Lung (tissue), 12 donors: ENCODE data around the gene IL22RA1. TPM values are rescaled to one million over a fixed set of nuclear protein-coding genes. Genes with fewer than 3 reads are reported as not detected.

Source experiments
- ATAC-seq: fragments of 200-7000 bp; cut with Tn5 transposase; one replicate; pipeline ENCODE4 v1.9.1; 2020; ENCODE audit warnings: moderate number of reproducible peaks; ENCODE audit not compliant: insufficient read depth, low FRiP score
- DNase-seq, 3 donors: peaks; one replicate each; pipeline ENCODE4 v3.0.0-alpha.2; 2013 to 2017
- H3K27ac ChIP-seq, 2 donors: one replicate each; pipeline ENCODE4 v1.5.1; 2013; ENCODE audit warnings: mild to moderate bottlenecking in 2 of 2, moderate library complexity in 2 of 2, control low read depth in 1 of 2, inconsistent platforms in 1 of 2, low read depth in 1 of 2, low read length in 1 of 2
- H3K27me3 ChIP-seq, 3 donors: one replicate each; pipeline ENCODE4 v1.5.1; 2013; ENCODE audit warnings: low read length in 2 of 3; ENCODE audit not compliant: control insufficient read depth in 3 of 3, insufficient read depth in 3 of 3
- H3K36me3 ChIP-seq, 4 donors: one replicate each; pipeline ENCODE4 v1.5.1; 2013; ENCODE audit warnings: low read length in 4 of 4, mild to moderate bottlenecking in 1 of 4, moderate library complexity in 1 of 4; ENCODE audit not compliant: control insufficient read depth in 4 of 4, insufficient read depth in 4 of 4
- H3K4me1 ChIP-seq, 5 donors: one replicate each; pipeline ENCODE4 v1.5.1; 2013; ENCODE audit warnings: low read length in 5 of 5, mild to moderate bottlenecking in 2 of 5, moderate library complexity in 1 of 5; ENCODE audit not compliant: control insufficient read depth in 5 of 5, insufficient read depth in 5 of 5
- H3K4me3 ChIP-seq: one replicate; pipeline ENCODE4 v1.5.1; 2013; ENCODE audit warnings: mild to moderate bottlenecking, control low read depth, moderate library complexity
- H3K9ac ChIP-seq, 2 donors: one replicate each; pipeline ENCODE4 v1.5.1; 2013; ENCODE audit warnings: low read length in 2 of 2, control low read depth in 1 of 2; ENCODE audit not compliant: insufficient read depth in 1 of 2
- H3K9me3 ChIP-seq, 4 donors: one replicate each; pipeline ENCODE4 v1.5.1; 2013; ENCODE audit warnings: low read length in 3 of 4, mild to moderate bottlenecking in 1 of 4, moderate library complexity in 1 of 4; ENCODE audit not compliant: control insufficient read depth in 4 of 4, insufficient read depth in 3 of 4
- CTCF ChIP-seq: IDR thresholded peaks from 2 replicates; pipeline ENCODE4 v1.5.1; 2012; ENCODE audit warnings: mild to moderate bottlenecking; ENCODE audit errors: control extremely low read depth, extremely low read depth
- WGBS, 2 donors: extraction: QIAGEN DNeasy Blood & Tissue Kit; methylation state at CpG; one replicate each; pipeline ENCODE4 v1.1.7; 2013; 5-methylcytosine and 5-hydroxymethylcytosine counted together
- polyA plus RNA-seq, 2 donors: library from polyadenylated mRNA; stranded (reverse); fragments of 200-250 nt; gene quantifications; one replicate each; pipeline ENCODE4 v1.2.1, GENCODE V29; 2013
- total RNA-seq, 2 donors: library from RNA; depleted of rRNA in 1 of 2; stranded (reverse); fragments of >200 nt in 1 of 2; gene quantifications; one replicate each; pipeline ENCODE4 v1.2.1, GENCODE V29; 2014 to 2021
- donor health status: control.
- donor health status: control.
- donor health status: Bipolar disorder and iron deficiency.
- donor health status: healthy.
- donor health status: DM: yes; HTN: yes; CAD: no.

Gene IL22RA1
- total and polyA plus RNA-seq, 4 donors = 0.09 to 1.0 (median 0.23) TPM

GRCh38 chr1:24111996-24112779, 30.8 kb downstream of the IL22RA1 start, which contains the start of gene MYOM3:
MYOM3 (minus strand) TSS chr1:24112135; CDS start chr1:24108636, 3,499 bp downstream.
- peak; percentile 75 for ATAC-seq
- peak within 1 kb of the TSS in 1 of 2 donors; percentile 90 for H3K27ac ChIP-seq
- H3K9me3 ChIP-seq = no peaks in the 10 kb centered on the region
- peaks cover 0 to 7% (median 0%) of the 10 kb centered on the region in 5 donors for H3K4me1 ChIP-seq
- no peak within 1 kb of the TSS for H3K9ac ChIP-seq
- no peak within 1 kb of the TSS for H3K4me3 ChIP-seq
- 24 to 31% methylated on average over 27 of the region's 27 CpGs for WGBS, 2 donors
- TF ChIP-seq CTCF = no peak
- DNase-seq = peak; percentile 50 to 59 (median 58)
- H3K27me3 ChIP-seq = peaks cover 0 to 4% (median 0%) of the 10 kb centered on the region in 3 donors
- H3K36me3 ChIP-seq = no peaks in the 10 kb centered on the region

GRCh38 chr1:24111262-24111995, 31.5 kb downstream of the IL22RA1 start:
- TF ChIP-seq CTCF = no peak
- Histone ChIP-seq H3K4me1 (peaks cover 0 to 7% (median 0%) of the 10 kb centered on the region in 5 donors), H3K36me3 (no peaks in the 10 kb centered on the region), H3K27me3 (peaks cover 0 to 4% (median 0%) of the 10 kb centered on the region in 3 donors), H3K4me3 (no peak overlapping the region), H3K9ac (no peak overlapping the region), H3K9me3 (no peaks in the 10 kb centered on the region), H3K27ac (peak overlapping the region in 1 of 2 donors; percentile 90)
- ATAC-seq (no peak), DNase-seq (peak in 1 of 3 donors; percentile 4)
- WGBS, 2 donors = 74 to 81% methylated on average over 20 of the region's 20 CpGs

- H3K9me3 ChIP-seq = no peaks in the 10 kb centered on the region
- 75 to 87% methylated on average over 14 of the region's 14 CpGs for WGBS, 2 donors
- H3K9ac ChIP-seq = no peak overlapping the region
- DNase-seq (peak in 1 of 3 donors; percentile 9), ATAC-seq (no peak)
- H3K4me1 ChIP-seq = peaks cover 0 to 7% (median 0%) of the 10 kb centered on the region in 5 donors
- peaks cover 0 to 4% (median 0%) of the 10 kb centered on the region in 3 donors for H3K27me3 ChIP-seq
- H3K4me3 ChIP-seq = no peak overlapping the region
- no peaks in the 10 kb centered on the region for H3K36me3 ChIP-seq
- peak overlapping the region in 1 of 2 donors; percentile 90 for H3K27ac ChIP-seq
- TF ChIP-seq CTCF = no peak
Observed at GRCh38 chr1:24110642-24111261, 32.2 kb downstream of the IL22RA1 start.
